ENCODE measurements around the gene DGKQ. TPM values are rescaled to one million over a fixed set of nuclear protein-coding genes. Genes with fewer than 3 reads are reported as not detected.

DGKQ gene
- total and polyA plus RNA-seq, 2 donors from 2014 or later = 3.5 to 13.7 TPM

- peaks cover 0 to 3% (median 0%) of the 10 kb centered on the region in 3 donors for H3K4me1 ChIP-seq (ENCODE audit: control insufficient read depth in 2 of 3, insufficient read depth in 2 of 3, low read depth in 1 of 3, low read length in 3 of 3)
- TF ChIP-seq, protein P1, sequence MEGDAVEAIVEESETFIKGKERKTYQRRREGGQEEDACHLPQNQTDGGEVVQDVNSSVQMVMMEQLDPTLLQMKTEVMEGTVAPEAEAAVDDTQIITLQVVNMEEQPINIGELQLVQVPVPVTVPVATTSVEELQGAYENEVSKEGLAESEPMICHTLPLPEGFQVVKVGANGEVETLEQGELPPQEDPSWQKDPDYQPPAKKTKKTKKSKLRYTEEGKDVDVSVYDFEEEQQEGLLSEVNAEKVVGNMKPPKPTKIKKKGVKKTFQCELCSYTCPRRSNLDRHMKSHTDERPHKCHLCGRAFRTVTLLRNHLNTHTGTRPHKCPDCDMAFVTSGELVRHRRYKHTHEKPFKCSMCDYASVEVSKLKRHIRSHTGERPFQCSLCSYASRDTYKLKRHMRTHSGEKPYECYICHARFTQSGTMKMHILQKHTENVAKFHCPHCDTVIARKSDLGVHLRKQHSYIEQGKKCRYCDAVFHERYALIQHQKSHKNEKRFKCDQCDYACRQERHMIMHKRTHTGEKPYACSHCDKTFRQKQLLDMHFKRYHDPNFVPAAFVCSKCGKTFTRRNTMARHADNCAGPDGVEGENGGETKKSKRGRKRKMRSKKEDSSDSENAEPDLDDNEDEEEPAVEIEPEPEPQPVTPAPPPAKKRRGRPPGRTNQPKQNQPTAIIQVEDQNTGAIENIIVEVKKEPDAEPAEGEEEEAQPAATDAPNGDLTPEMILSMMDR (IDR thresholded peaks at IDR 0.05; ENCODE audit: borderline replicate concordance, extremely low read depth, insufficient read depth) = no peak
- no peak overlapping the region for H3K4me3 ChIP-seq (ENCODE audit: low read length in 3 of 3)
- H3K27ac ChIP-seq (ENCODE audit: low read depth in 2 of 2, low read length in 2 of 2) = peak overlapping the region; percentile 32 to 48
- FAIRE-seq (no peak), DNase-seq (peak in 1 of 5 donors; percentile 65)
- H3K27me3 ChIP-seq (ENCODE audit: control insufficient read depth, insufficient read depth, low read length) = no peaks in the 10 kb centered on the region
- H3K9ac ChIP-seq (ENCODE audit: low read length in 3 of 3) = no peak overlapping the region
- intact Hi-C loops (cut with DNase I) = no loop called here
- H3K36me3 ChIP-seq (ENCODE audit: control insufficient read depth in 2 of 3, insufficient read depth in 3 of 3, low read length in 3 of 3) = peaks cover 0 to 20% (median 8%) of the 10 kb centered on the region in 3 donors
- H3K9me3 ChIP-seq (ENCODE audit: control insufficient read depth in 2 of 3, insufficient read depth in 1 of 3, low read length in 3 of 3) = no peaks in the 10 kb centered on the region
Observed at GRCh38 chr4:911871-912490, 61.4 kb downstream of the DGKQ start.

GRCh38 chr4:911221-911751 is 62.1 kb downstream of the DGKQ start:
- TF ChIP-seq, protein P1 (IDR thresholded peaks at IDR 0.05; ENCODE audit: borderline replicate concordance, extremely low read depth, insufficient read depth) = no peak
- no peaks in the 10 kb centered on the region for H3K27me3 ChIP-seq (ENCODE audit: control insufficient read depth, insufficient read depth, low read length)
- no peak overlapping the region for H3K9ac ChIP-seq (ENCODE audit: low read length in 3 of 3)
- H3K9me3 ChIP-seq (ENCODE audit: control insufficient read depth in 2 of 3, insufficient read depth in 1 of 3, low read length in 3 of 3) = no peaks in the 10 kb centered on the region
- H3K27ac ChIP-seq (ENCODE audit: low read depth in 2 of 2, low read length in 2 of 2) = no peak overlapping the region
- FAIRE-seq = no peak
- no peak overlapping the region for H3K4me3 ChIP-seq (ENCODE audit: low read length in 3 of 3)
- H3K36me3 ChIP-seq (ENCODE audit: control insufficient read depth in 2 of 3, insufficient read depth in 3 of 3, low read length in 3 of 3) = peaks cover 0 to 20% (median 8%) of the 10 kb centered on the region in 3 donors
- peak in 1 of 5 donors; percentile 64 for DNase-seq
- intact Hi-C loops (cut with DNase I) = no loop called here
- peaks cover 0 to 3% (median 0%) of the 10 kb centered on the region in 3 donors for H3K4me1 ChIP-seq (ENCODE audit: control insufficient read depth in 2 of 3, insufficient read depth in 2 of 3, low read depth in 1 of 3, low read length in 3 of 3)

- FAIRE-seq (no peak), DNase-seq (peak in 1 of 5 donors; percentile 67)
- Histone ChIP-seq H3K9me3 (ENCODE audit: control insufficient read depth in 2 of 3, insufficient read depth in 1 of 3, low read length in 3 of 3) (no peaks in the 10 kb centered on the region), H3K9ac (ENCODE audit: low read length in 3 of 3) (no peak overlapping the region), H3K36me3 (ENCODE audit: control insufficient read depth in 2 of 3, insufficient read depth in 3 of 3, low read length in 3 of 3) (peaks cover 0 to 20% (median 8%) of the 10 kb centered on the region in 3 donors), H3K27me3 (ENCODE audit: control insufficient read depth, insufficient read depth, low read length) (no peaks in the 10 kb centered on the region), H3K27ac (ENCODE audit: low read depth in 2 of 2, low read length in 2 of 2) (no peak overlapping the region), H3K4me1 (ENCODE audit: control insufficient read depth in 2 of 3, insufficient read depth in 2 of 3, low read depth in 1 of 3, low read length in 3 of 3) (peaks cover 0 to 3% (median 0%) of the 10 kb centered on the region in 3 donors), H3K4me3 (ENCODE audit: low read length in 3 of 3) (no peak overlapping the region)
- intact Hi-C loops (cut with DNase I) = no loop called here
- TF ChIP-seq, protein P1 (IDR thresholded peaks at IDR 0.05; ENCODE audit: borderline replicate concordance, extremely low read depth, insufficient read depth) = no peak
Observed at GRCh38 chr4:910366-911091, 62.8 kb downstream of the DGKQ start.

Measured in kidney (tissue), 14 donors.